Germinal center (tissue), 1 donor: Measurements from ENCODE around the gene CDC42BPG.

Source experiments
- DNase-seq: peaks from one replicate; pipeline ENCODE4 v3.0.0; 2012; ENCODE audit warnings: mixed read lengths, low spot score

Gene CDC42BPG

GRCh38 chr11:64866173-64866491 is 21.7 kb upstream of the CDC42BPG start:
- DNase-seq = no peak

- DNase-seq = no peak
Observed at GRCh38 chr11:64865286-64866172, 21.1 kb upstream of the CDC42BPG start.

DNA sequence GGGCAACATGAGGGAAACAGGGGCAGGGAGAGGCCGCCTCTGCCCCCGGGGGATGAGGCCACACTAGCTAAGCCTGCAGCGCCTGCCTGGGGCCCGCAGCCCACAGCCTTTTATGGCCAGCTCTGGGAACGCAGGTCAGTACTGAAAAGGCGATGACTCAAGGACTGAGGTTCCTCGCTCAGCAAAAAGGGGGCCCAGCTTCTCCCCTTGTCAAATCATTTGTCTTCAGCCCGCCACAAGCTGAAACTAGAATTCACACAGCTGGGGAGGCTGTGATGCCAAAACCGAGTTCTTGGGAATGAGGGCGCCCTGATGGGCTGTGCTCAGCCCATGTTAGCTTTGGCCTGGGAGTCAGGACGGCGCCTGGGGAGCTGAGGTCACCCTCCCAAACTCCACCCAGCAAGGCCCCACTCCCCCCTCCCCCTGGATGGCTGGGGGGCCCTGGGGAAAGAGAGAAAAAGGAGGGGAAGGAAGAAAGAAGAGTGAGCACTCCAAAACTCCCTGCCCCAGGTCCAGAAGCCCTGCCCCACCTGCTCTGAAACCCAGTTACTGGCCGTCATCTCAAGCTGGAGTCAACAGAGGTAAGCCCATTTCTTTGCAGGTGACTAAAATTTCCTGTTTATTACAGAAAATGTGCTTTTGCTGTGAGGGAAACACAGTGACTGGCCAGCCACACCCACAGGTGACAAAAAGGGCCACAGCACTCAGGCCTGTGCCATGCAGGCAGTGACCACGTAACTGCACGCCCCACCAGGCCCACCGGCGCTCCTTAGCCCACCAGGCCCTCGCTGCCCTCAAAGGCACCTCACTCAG is 20.2 kb upstream of the CDC42BPG start:
- DNase-seq = no peak

GRCh38 chr11:64864135-64864472 is 19.7 kb upstream of the CDC42BPG start:
- no peak for DNase-seq

DNA sequence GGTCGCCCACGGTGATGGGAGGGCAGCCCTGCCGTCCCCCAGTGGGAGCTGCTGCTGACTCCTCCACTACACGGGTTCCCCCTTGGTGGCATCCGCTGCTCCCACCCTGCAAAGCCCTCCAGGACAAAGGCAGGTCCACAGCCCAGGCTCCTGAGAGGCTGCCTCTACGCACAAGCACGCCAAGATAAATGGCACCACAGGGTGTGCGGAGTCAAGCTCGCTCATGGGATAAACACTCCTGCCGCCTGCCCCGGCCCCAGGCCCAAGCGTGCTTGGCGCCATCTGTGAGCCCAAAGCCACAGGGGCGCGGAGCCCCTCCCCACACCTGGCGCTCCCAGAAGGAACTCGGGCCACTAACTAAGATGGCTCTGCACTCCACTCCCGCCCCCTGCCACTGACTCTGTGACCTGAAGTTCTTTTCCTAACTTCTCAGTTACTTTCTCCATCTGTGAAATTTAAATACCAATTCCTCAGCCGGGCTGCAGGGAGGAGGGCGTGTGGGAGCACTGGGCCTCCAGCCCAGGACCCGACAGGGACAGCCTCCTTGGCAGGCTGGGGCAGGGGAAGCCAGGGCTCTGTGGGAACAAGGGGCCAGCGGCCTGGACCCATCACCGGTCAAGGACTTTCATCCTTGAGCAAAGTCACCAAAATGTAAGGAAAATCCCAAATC is 19.1 kb upstream of the CDC42BPG start:
- DNase-seq = no peak

DNA sequence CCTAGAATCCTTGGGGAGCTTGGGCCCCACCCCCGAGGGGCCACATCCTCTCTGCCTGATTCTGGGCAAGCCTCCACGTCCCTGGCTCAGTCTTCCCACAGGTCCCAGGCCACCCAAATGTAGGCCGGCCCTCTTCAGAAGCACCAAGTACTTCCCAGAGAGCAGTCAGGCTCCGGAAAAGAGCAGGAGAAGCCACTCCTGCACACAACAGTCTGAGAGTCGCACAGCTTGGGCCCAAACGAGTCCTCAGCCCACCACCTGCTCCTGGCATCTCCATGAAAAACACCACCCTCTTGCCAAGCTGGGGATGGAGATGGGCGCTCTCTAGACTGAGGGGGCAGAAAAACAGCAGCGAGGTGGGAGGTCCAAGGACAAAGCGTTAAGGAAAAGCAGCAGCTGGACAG is 18.5 kb upstream of the CDC42BPG start:
- DNase-seq = no peak

- no peak for DNase-seq
Observed at GRCh38 chr11:64861227-64861975, 16.9 kb upstream of the CDC42BPG start.

- peak; percentile 78 for DNase-seq
Observed at GRCh38 chr11:64859542-64860414, 15.3 kb upstream of the CDC42BPG start.

DNA sequence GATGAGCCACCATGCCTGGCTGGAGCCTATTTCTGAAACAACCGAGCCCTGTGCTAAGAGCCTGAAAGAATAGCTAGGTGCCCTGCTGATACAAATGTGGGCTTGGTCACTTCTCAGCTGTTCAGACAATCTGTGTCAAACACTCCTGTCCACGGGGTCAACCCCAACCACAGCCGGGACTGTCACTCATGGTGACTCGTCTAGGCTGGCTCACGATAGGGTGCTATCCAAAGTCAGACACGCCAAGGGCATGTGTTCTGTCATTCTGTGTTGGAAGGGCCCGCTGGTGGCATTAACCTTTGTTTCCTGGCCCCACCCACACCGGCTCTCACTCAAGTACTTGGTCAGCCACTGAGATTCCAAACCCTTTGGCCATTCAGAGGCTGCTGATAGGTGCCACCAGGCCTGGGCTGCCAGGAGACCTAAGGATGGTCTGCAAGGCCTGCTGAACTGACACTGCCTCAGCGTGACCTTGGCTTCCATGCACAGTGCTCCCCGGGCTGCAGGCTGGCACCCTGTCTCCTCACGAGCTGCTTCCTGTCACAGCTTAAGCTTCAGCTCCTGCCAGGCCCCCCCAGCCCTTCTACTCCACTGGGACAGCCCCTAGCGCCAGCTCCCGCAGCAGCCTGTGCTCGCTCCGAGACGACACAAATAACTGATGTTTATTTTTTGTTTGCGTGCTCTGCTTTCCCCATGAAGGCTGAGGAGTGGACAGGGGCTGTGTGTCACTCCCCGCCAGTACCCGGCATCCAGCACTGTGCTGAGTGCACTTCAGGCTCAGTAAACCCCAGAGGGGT is 14.2 kb upstream of the CDC42BPG start:
- DNase-seq = no peak

GRCh38 chr11:64857485-64857884 is 13.0 kb upstream of the CDC42BPG start:
- no peak for DNase-seq

DNA sequence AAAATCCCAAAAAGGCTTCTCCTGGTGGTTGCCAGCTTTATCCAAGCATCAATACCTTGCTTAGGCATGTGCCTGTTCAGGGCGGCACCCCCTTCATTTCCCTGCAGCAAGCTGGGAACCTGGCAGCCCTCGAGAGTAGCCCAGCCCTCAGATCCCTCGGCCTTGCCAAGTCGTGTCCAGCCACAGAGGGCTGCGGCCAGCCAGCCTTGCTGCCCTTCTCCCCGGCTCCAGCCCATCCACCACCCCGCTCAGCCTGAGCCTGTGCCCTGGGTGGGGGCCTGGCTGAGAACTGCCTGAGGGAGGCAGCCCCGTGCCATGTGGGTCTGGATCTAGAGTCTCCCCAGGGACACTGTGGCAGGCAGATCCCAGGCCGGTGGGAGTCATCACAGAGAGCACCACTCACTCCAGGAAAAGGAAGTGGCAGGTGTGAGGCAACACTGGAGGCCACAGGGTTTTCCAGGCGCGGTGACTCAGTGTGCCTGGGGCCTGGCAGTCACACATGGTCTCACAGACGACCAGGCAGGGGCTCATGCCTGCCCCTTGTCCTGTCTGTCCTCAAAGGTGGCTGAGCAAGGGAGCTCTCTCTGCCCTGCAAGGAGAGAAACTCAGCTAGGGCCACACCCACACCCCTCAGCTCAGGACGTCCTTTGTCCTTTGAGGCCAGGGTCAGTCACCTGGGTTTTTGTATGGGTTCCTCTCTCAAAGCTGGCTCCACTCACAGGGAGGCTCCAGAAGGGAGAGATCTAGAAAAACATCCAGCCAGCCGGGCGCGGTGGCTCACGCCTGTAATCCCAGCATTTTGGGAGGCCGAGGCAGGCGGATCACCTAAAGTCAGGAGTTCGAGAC is 12.2 kb upstream of the CDC42BPG start:
- no peak for DNase-seq

GRCh38 chr11:64855596-64856304 is 11.3 kb upstream of the CDC42BPG start:
- no peak for DNase-seq

DNA sequence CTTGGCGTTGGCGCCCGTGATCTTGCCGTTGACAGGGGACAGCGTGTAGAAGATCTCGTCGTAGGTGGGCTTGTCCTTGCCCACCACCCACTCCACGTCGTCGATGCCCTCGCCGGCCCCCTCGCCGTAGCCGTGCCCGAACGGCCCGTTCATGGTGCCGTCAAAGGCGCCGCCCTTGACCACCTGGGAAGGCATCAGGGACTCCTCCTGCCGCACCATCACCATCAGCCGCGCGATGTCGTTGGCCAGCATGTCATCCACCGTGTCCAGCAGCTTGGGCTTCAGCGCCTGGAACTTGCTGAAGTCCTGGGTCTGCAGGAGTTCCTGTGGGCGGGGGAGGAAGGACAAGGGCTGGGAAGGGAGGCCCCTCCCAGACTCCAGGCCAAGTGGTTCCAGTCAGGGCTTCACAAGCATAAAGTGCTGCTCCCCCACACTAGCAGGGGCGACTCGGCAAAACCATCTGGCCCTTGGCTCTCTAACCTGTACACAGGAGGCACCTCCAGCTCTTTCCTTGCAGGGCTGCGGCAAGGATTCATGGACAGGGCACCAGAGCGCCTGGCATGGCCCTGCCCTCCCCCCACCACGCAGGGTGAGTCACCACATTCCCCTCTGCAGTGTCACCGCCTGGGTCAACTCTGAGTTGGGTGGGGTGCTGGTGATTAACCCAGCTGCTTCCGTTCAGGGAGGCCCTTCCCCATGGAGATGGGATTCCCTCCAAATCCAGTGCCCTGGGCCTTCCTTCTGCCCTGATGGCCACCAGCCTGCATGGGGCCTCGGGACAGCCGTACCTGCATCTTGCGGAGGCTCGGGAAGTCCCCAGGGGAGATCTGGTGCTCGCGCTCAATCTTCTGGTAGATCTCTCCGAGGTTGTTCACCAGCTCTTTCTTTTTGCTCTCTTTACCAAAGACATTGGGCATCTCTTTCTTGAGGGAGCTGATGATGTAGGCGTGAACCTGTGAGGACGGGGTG is 10.4 kb upstream of the CDC42BPG start:
- no peak for DNase-seq

GRCh38 chr11:64854157-64854533 is 9.7 kb upstream of the CDC42BPG start:
- DNase-seq = no peak

GRCh38 chr11:64853709-64854108 is 9.3 kb upstream of the CDC42BPG start:
- no peak for DNase-seq

DNA sequence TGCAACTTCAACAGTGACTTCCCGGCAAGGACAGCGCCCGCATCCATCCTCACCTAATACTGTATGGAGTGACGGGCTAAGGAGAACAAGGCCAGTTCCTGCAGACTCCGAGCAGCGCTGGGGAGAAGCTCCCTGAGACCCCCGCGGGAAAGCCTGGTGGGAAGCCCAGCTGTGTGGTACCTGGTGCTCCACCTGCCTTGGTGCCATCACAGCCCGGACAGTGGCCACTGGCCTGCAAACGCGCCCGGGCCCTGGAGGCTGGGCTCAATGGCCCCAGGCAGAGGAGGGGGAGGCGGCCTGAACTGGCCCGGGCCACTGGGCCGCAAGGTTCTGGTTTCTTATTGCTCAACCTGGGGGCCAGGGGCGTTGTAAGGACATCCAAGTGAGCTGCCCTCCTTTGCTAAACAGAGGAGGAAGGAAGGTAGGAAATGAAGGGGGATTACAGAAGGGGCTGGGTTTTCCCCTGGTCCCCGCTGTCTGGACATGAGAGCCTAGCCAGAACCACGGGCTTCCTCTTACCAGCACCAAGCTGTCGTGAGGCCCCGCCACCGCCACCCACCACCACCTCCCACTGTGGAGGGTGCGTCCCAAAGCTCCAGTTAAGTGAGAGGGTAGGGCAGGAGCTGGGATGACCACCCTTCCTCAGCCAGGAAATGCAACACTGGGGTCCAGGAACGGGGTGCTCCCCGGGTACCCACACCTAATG is 8.5 kb upstream of the CDC42BPG start:
- no peak for DNase-seq

GRCh38 chr11:64851831-64852351 is 7.4 kb upstream of the CDC42BPG start:
- DNase-seq = peak; percentile 76
